Measurements from ENCODE around the gene HIBADH.

- TF ChIP-seq POLR2AphosphoS5 (IDR thresholded peaks at IDR 0.05) (no peak), CTCF (IDR thresholded peaks at IDR 0.05 in 8 of 11, conservative IDR thresholded peaks at IDR 0.05 in 3 of 11) (no peak)
Measured at GRCh38 chr7:27616186-27616491, 46.5 kb downstream of the HIBADH start.
